Kidney (tissue), 14 donors: Measurements from ENCODE around the gene SKI. TPM values are rescaled to one million over a fixed set of nuclear protein-coding genes. Genes with fewer than 3 reads are reported as not detected.

ENCODE experiments used
- DNase-seq, 5 donors: peaks; one replicate each; pipeline ENCODE4 v3.0.0-alpha.2; 2013 to 2020
- FAIRE-seq: peaks from 2 replicates; lab custom pipeline; 2012; peaks lifted over from hg19 to GRCh38; lab: Jason Lieb, UNC
- H3K27ac ChIP-seq, 2 donors: one replicate each; pipeline ENCODE4 v1.7.0; 2013; ENCODE audit warnings: low read depth in 2 of 2, low read length in 2 of 2, inconsistent platforms in 1 of 2
- H3K27me3 ChIP-seq: one replicate; pipeline ENCODE4 v1.7.1; 2013; ENCODE audit warnings: low read length, inconsistent platforms; ENCODE audit not compliant: control insufficient read depth, insufficient read depth
- H3K36me3 ChIP-seq, 3 donors: one replicate each; pipeline versions ENCODE4 v1.7.0 to v1.7.1; 2013; ENCODE audit warnings: low read length in 3 of 3, control low read depth in 1 of 3, inconsistent platforms in 1 of 3; ENCODE audit not compliant: insufficient read depth in 3 of 3, control insufficient read depth in 2 of 3
- H3K4me1 ChIP-seq, 3 donors: one replicate each; pipeline versions ENCODE4 v1.7.0 to v1.7.1; 2013; ENCODE audit warnings: low read length in 3 of 3, inconsistent platforms in 1 of 3, low read depth in 1 of 3; ENCODE audit not compliant: control insufficient read depth in 2 of 3, insufficient read depth in 2 of 3
- H3K4me3 ChIP-seq, 3 donors: one replicate each; pipeline versions ENCODE4 v1.7.0 to v1.8.1; 2013; ENCODE audit warnings: low read length in 3 of 3, control low read depth in 1 of 3, inconsistent platforms in 1 of 3
- H3K9ac ChIP-seq, 3 donors: one replicate each; pipeline versions ENCODE4 v1.7.0 to v1.7.1; 2013; ENCODE audit warnings: low read length in 3 of 3, control low read depth in 1 of 3, inconsistent platforms in 1 of 3
- H3K9me3 ChIP-seq, 3 donors: one replicate each; pipeline versions ENCODE4 v1.7.0 to v1.7.1; 2013; ENCODE audit warnings: low read length in 3 of 3, control low read depth in 1 of 3, inconsistent platforms in 1 of 3; ENCODE audit not compliant: control insufficient read depth in 2 of 3, insufficient read depth in 1 of 3
- intact Hi-C: fragments of 100-400 bp; cut with DNase I; formaldehyde crosslinking; loops from one replicate; pipeline ENCODE4 v1.11.1; 2022
- polyA plus RNA-seq: library from polyadenylated mRNA; stranded (reverse); fragments of 350-450 nt; fragmentation: Illumina TruSeq; extraction: RNeasy Lipid Tissue Mini Kit (QIAGEN cat#74804); gene quantifications from one replicate; pipeline ENCODE4 v1.2.3, GENCODE V29; 2014; ENCODE audit warnings: low read depth, low replicate concordance; ENCODE audit not compliant: insufficient read depth
- total RNA-seq: library from RNA; stranded (reverse); fragmentation: NEBNext Ultra II Directional; extraction: Animal tissue kit (Norgen Biotek cat#: 25700); gene quantifications from one replicate; pipeline ENCODE4 v1.2.1, GENCODE V29; 2021
- TF ChIP-seq, protein P1 (sequence below): IDR thresholded peaks from 3 replicates; pipeline ENCODE4 v1.5.1; 2012; ENCODE audit warnings: mild to moderate bottlenecking, moderate library complexity, borderline replicate concordance; ENCODE audit not compliant: insufficient read depth; ENCODE audit errors: extremely low read depth
- donor health status: control.
- donor health status: control.
- donor health status: control.
- donor health status: control.
- donor health status: control.
- donor health status: DM: yes; HTN: yes; CAD: no.
- donor health status: Normal renal cell carcinoma (clear cell type).

Gene SKI
- total and polyA plus RNA-seq, 2 donors from 2014 or later: 9.2 to 78.6 TPM

- intact Hi-C loops: no loop called here
- peaks cover 0 to 83% (median 74%) of the 10 kb centered on the region in 3 donors for H3K4me1 ChIP-seq
- H3K36me3 ChIP-seq: peaks cover 0 to 4% (median 3%) of the 10 kb centered on the region in 3 donors
- H3K27ac ChIP-seq: no peak overlapping the region
- no peaks in the 10 kb centered on the region for H3K27me3 ChIP-seq
- TF ChIP-seq, protein P1, sequence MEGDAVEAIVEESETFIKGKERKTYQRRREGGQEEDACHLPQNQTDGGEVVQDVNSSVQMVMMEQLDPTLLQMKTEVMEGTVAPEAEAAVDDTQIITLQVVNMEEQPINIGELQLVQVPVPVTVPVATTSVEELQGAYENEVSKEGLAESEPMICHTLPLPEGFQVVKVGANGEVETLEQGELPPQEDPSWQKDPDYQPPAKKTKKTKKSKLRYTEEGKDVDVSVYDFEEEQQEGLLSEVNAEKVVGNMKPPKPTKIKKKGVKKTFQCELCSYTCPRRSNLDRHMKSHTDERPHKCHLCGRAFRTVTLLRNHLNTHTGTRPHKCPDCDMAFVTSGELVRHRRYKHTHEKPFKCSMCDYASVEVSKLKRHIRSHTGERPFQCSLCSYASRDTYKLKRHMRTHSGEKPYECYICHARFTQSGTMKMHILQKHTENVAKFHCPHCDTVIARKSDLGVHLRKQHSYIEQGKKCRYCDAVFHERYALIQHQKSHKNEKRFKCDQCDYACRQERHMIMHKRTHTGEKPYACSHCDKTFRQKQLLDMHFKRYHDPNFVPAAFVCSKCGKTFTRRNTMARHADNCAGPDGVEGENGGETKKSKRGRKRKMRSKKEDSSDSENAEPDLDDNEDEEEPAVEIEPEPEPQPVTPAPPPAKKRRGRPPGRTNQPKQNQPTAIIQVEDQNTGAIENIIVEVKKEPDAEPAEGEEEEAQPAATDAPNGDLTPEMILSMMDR: no peak
- DNase-seq (peak in 1 of 5 donors; percentile 69), FAIRE-seq (no peak)
- H3K9me3 ChIP-seq: peaks cover 0 to 2% (median 0%) of the 10 kb centered on the region in 3 donors
- H3K9ac ChIP-seq: no peak overlapping the region
- no peak overlapping the region for H3K4me3 ChIP-seq
Observed at GRCh38 chr1:2274929-2275475, 46.9 kb downstream of the SKI start.

DNA sequence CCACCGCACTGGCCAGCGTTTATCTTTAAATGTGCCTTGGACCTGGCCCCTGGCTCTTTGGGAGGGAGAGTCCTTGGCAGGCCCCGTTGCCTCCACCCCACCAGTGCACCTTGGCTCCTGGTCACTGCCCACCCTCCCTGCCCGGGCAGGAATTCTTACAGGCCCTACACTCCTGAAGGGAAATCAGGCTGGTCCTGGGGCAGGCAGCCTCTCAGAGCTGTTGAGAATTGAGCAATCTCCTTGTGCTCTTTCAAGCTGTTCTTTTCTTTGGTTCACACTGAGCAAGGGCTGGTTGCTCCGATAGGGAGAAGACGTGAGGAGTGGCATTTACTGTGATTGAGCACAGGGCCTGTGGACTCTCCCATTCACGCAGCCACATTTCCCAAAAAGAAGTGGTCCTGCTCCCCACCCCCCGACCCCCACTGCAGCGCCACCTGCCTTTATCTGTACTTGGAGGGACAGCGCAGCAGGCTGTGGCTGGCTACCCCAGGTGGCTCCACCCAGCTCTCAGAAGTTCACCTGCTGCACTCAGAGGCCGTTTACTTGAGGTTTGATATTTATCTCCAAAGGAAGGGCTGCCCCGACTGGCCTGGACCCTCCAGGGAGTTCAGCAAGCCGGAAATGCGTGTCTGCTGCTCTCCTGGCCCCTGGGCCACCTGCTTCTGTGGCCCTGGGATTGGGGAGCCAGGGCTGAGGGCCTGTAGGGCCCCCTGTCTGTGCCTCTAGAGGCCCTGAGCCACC lies 47.8 kb downstream of the SKI start:
- peak overlapping the region in 1 of 3 donors; percentile 3 for H3K9ac ChIP-seq
- H3K4me3 ChIP-seq: no peak overlapping the region
- H3K36me3 ChIP-seq: peaks cover 0 to 4% (median 3%) of the 10 kb centered on the region in 3 donors
- TF ChIP-seq, protein P1: no peak
- FAIRE-seq (no peak), DNase-seq (peak in 2 of 5 donors; percentile 45 to 68)
- H3K9me3 ChIP-seq: peaks cover 0 to 2% (median 0%) of the 10 kb centered on the region in 3 donors
- H3K27ac ChIP-seq: peak overlapping the region; percentile 49 to 50
- no peaks in the 10 kb centered on the region for H3K27me3 ChIP-seq
- intact Hi-C loops: no loop called here
- H3K4me1 ChIP-seq: peaks cover 0 to 75% (median 65%) of the 10 kb centered on the region in 3 donors

GRCh38 chr1:2276803-2277580 lies 48.9 kb downstream of the SKI start:
- FAIRE-seq (no peak), DNase-seq (peak in 1 of 5 donors; percentile 6)
- Histone ChIP-seq H3K9me3 (peaks cover 0 to 2% (median 0%) of the 10 kb centered on the region in 3 donors), H3K27ac (peak overlapping the region in 1 of 2 donors; percentile 17), H3K4me3 (no peak overlapping the region), H3K9ac (peak overlapping the region in 1 of 3 donors; percentile 55), H3K36me3 (peaks cover 0 to 4% (median 3%) of the 10 kb centered on the region in 3 donors), H3K4me1 (peaks cover 0 to 65% (median 54%) of the 10 kb centered on the region in 3 donors), H3K27me3 (no peaks in the 10 kb centered on the region)
- TF ChIP-seq, protein P1: no peak
- intact Hi-C loops: no loop called here
